Large intestine (tissue), 3 donors: ENCODE results near the gene TMEM240. TPM values are rescaled to one million over a fixed set of nuclear protein-coding genes. Genes with fewer than 3 reads are reported as not detected.
"Not testable (repeated sequence)": the region's sequence is repeated elsewhere in the genome, so short reads cannot be mapped to it uniquely, and the experiment has no call there.

Source experiments
- DNase-seq, 2 donors: peaks; one replicate each; pipeline versions ENCODE4 v3.0.0 to v3.0.0-alpha.2; 2013
- H3K27ac ChIP-seq: one replicate; pipeline ENCODE4 v1.5.1; 2013; ENCODE audit warnings: low read length
- H3K27me3 ChIP-seq: 2 replicates; pipeline ENCODE4 v1.6.1; 2013; ENCODE audit warnings: low read length; ENCODE audit not compliant: control insufficient read depth, insufficient read depth
- H3K36me3 ChIP-seq: 2 replicates; pipeline ENCODE4 v1.6.1; 2013; ENCODE audit warnings: low read length; ENCODE audit not compliant: control insufficient read depth, insufficient read depth
- H3K4me1 ChIP-seq: one replicate; pipeline ENCODE4 v1.6.1; 2013; ENCODE audit warnings: low read length; ENCODE audit not compliant: control insufficient read depth, insufficient read depth
- H3K4me3 ChIP-seq: one replicate; pipeline ENCODE4 v1.5.1; 2013; ENCODE audit warnings: low read length
- H3K9me3 ChIP-seq: one replicate; pipeline ENCODE4 v1.6.1; 2013; ENCODE audit warnings: mild to moderate bottlenecking, low read depth, low read length, moderate library complexity; ENCODE audit not compliant: control insufficient read depth
- WGBS: methylation state at CpG from one replicate; pipeline ENCODE4 v1.1.5; 2013; ENCODE audit warnings: low lambda C conversion rate; ENCODE audit not compliant: insufficient coverage; 5-methylcytosine and 5-hydroxymethylcytosine counted together
- polyA plus RNA-seq: library from polyadenylated mRNA; unstranded; fragments of 120-200 nt; gene quantifications from one replicate; pipeline ENCODE4 v1.2.1, GENCODE V29; 2013

The TMEM240 gene
- polyA plus RNA-seq, 1 donor = 3.9 TPM

- not testable (repeated sequence) for DNase-seq
- WGBS = no CpG with 5 or more reads among the region's 18 CpGs
- peaks cover 14% of the 10 kb centered on the region for H3K9me3 ChIP-seq
Observed at GRCh38 chr1:1495461-1495975, 44.9 kb downstream of the TMEM240 start.

GRCh38 chr1:1494311-1494710 lies 46.1 kb downstream of the TMEM240 start:
- H3K9me3 ChIP-seq = peaks cover 16% of the 10 kb centered on the region
- WGBS = no CpG with 5 or more reads among the region's 22 CpGs
- not testable (repeated sequence) for H3K27me3 ChIP-seq, H3K4me1 ChIP-seq, H3K27ac ChIP-seq, H3K4me3 ChIP-seq, DNase-seq
- H3K36me3 ChIP-seq = peaks cover 39% of the 10 kb centered on the region

More at GRCh38 chr1:1495461-1495975, 44.9 kb downstream of the TMEM240 start:
- H3K27me3 ChIP-seq, H3K27ac ChIP-seq, H3K4me3 ChIP-seq, H3K4me1 ChIP-seq: not testable (repeated sequence)
- H3K36me3 ChIP-seq = peaks cover 33% of the 10 kb centered on the region

GRCh38 chr1:1491601-1492000 lies 48.8 kb downstream of the TMEM240 start:
- Histone ChIP-seq H3K4me3 (no peak overlapping the region), H3K4me1 (no peaks in the 10 kb centered on the region), H3K9me3 (peaks cover 16% of the 10 kb centered on the region), H3K27ac (no peak overlapping the region), H3K27me3 (no peaks in the 10 kb centered on the region), H3K36me3 (peaks cover 55% of the 10 kb centered on the region)
- WGBS = no CpG with 5 or more reads among the region's 10 CpGs
- no peak for DNase-seq

- peaks cover 16% of the 10 kb centered on the region for H3K9me3 ChIP-seq
- DNase-seq = no peak
- WGBS = no CpG with 5 or more reads among the region's 25 CpGs
- H3K36me3 ChIP-seq = peaks cover 52% of the 10 kb centered on the region
- H3K27ac ChIP-seq = no peak overlapping the region
- H3K4me3 ChIP-seq = no peak overlapping the region
- no peaks in the 10 kb centered on the region for H3K4me1 ChIP-seq
- no peaks in the 10 kb centered on the region for H3K27me3 ChIP-seq
Observed at GRCh38 chr1:1490633-1491230, 49.7 kb downstream of the TMEM240 start.

- no peak overlapping the region for H3K27ac ChIP-seq
- H3K36me3 ChIP-seq = peaks cover 49% of the 10 kb centered on the region
- no peak for DNase-seq
- no peaks in the 10 kb centered on the region for H3K27me3 ChIP-seq
- no CpG with 5 or more reads among the region's 19 CpGs for WGBS
- H3K9me3 ChIP-seq = peaks cover 16% of the 10 kb centered on the region
- no peak overlapping the region for H3K4me3 ChIP-seq
- no peaks in the 10 kb centered on the region for H3K4me1 ChIP-seq
Observed at GRCh38 chr1:1489861-1490260, 50.6 kb downstream of the TMEM240 start.

GRCh38 chr1:1489231-1489630 lies 51.2 kb downstream of the TMEM240 start:
- DNase-seq = no peak
- Histone ChIP-seq H3K27ac (no peak overlapping the region), H3K27me3 (no peaks in the 10 kb centered on the region)

GRCh38 chr1:1487701-1488100 lies 52.7 kb downstream of the TMEM240 start:
- Histone ChIP-seq H3K36me3 (peaks cover 50% of the 10 kb centered on the region), H3K4me1 (no peaks in the 10 kb centered on the region)
- no CpG with 5 or more reads among the region's 18 CpGs for WGBS

More at GRCh38 chr1:1489231-1489630, 51.2 kb downstream of the TMEM240 start:
- no peaks in the 10 kb centered on the region for H3K4me1 ChIP-seq
- H3K4me3 ChIP-seq = no peak overlapping the region
- H3K9me3 ChIP-seq = peaks cover 16% of the 10 kb centered on the region
- peaks cover 49% of the 10 kb centered on the region for H3K36me3 ChIP-seq
- WGBS = no CpG with 5 or more reads among the region's 16 CpGs

GRCh38 chr1:1485755-1486317 lies 54.6 kb downstream of the TMEM240 start:
- not testable (repeated sequence) for H3K27ac ChIP-seq, H3K4me1 ChIP-seq, H3K27me3 ChIP-seq, H3K4me3 ChIP-seq, DNase-seq, H3K9me3 ChIP-seq
- no CpG with 5 or more reads among the region's 31 CpGs for WGBS
- peaks cover 42% of the 10 kb centered on the region for H3K36me3 ChIP-seq

More at GRCh38 chr1:1487701-1488100, 52.7 kb downstream of the TMEM240 start:
- H3K27ac ChIP-seq = no peak overlapping the region
- no peaks in the 10 kb centered on the region for H3K27me3 ChIP-seq
- H3K4me3 ChIP-seq = no peak overlapping the region
- H3K9me3 ChIP-seq = peaks cover 13% of the 10 kb centered on the region
- no peak for DNase-seq

GRCh38 chr1:1484976-1485750 lies 55.3 kb downstream of the TMEM240 start:
- not testable (repeated sequence) for H3K9me3 ChIP-seq, H3K4me1 ChIP-seq, H3K27me3 ChIP-seq, DNase-seq, H3K27ac ChIP-seq, H3K4me3 ChIP-seq
- H3K36me3 ChIP-seq = peaks cover 41% of the 10 kb centered on the region
- WGBS = no CpG with 5 or more reads among the region's 46 CpGs
